HG03175 (cell line): Measurements from ENCODE around the gene SYNE3.
"Not testable (repeated sequence)": the region's sequence is repeated elsewhere in the genome, so short reads cannot be mapped to it uniquely, and the experiment has no call there.

Experiments used
- ATAC-seq: cut with Tn5 transposase; IDR thresholded peaks from one replicate; pipeline ENCODE4 v1.9.1; 2021; ENCODE audit warnings: mild to moderate bottlenecking, moderate library complexity; ENCODE audit not compliant: unreplicated experiment

SYNE3 gene

GRCh38 chr14:95526483-95527386 lies 10.3 kb upstream of the SYNE3 start:
- ATAC-seq, result no peak

DNA sequence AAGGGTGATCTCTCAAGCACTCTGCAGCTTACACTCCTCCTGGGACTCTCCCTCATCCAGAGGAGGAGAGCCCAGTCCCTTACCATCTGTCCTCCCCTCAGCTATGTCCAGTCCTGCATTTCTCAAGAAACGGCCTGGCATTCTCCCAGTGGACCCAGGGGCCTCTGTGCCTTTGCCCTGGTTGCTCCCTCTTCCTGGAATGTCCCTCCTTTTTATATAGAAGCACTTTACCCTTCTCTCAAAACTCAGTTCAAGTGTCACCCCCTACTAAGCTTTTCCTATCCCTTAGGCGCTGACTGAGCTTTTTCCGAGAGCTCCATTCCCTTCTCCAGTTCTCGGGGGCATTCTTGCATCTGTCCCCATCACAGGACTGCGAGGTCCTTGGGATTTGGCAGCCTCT lies 9.5 kb upstream of the SYNE3 start:
- no peak for ATAC-seq

DNA sequence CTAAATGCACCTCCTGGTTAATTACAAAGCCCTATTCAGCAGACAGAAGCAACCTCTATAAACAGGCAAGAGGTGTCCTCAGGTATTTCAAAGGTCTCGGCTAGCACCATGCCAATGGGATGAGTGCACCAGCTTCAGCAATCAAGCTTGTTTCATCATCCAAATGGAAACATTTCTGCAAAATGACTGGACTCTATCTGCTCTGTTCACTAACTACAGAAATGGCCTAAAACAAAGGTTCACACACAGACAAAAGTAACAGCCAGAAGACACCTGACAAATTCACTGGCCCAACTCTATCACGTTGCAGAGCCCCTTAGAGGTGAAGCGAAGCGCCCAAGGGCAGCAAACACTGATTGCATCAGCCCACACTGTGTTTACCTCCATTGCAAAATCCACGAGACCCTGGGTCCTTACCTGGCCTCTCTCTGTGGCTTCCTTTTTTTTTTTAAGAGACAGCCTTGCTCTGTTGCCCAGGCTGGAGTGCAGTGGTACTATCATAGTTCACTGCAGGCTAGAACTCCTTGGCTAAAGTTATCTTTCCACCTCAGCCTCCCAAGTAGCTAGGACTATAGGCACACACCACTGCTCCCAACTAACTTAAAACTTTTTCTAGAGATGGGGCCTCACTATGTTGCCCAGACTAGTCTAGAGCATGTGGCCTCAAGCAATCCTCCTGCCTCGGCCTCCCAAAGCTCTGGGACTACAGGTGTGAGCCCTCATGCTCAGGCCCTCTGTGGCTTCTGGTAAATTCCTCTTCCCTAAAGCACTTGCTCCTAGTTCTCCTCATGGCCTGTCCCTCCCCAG lies 8.5 kb upstream of the SYNE3 start:
- ATAC-seq, result no peak

GRCh38 chr14:95523815-95524448 lies 7.5 kb upstream of the SYNE3 start:
- ATAC-seq, result no peak

- ATAC-seq, result no peak
Measured at GRCh38 chr14:95523051-95523814, 6.8 kb upstream of the SYNE3 start.

DNA sequence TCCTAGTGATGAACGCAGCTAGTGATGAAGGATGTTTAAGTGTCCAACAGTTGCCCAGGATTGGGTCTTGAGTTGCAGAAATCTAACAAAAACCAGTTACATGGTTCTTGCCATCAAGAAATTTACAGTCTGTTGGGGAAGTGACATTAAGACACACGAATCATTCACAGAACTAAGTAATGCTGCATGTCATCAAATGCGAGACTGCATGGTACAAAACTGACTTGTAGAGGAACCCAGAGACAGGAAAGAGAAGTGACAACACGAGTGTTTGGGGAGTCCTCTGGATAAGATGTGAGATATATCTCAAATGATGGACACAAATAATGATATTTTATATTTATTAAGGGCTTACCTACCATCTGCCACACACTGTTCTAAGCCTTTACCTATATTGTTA lies 6.1 kb upstream of the SYNE3 start:
- ATAC-seq, result no peak

- no peak for ATAC-seq
Measured at GRCh38 chr14:95522116-95522515, 5.7 kb upstream of the SYNE3 start.

- ATAC-seq, result no peak
Measured at GRCh38 chr14:95521001-95521400, 4.6 kb upstream of the SYNE3 start.

- no peak for ATAC-seq
Measured at GRCh38 chr14:95520346-95520745, 3.9 kb upstream of the SYNE3 start.

GRCh38 chr14:95519699-95520098 lies 3.2 kb upstream of the SYNE3 start:
- ATAC-seq, result no peak

- ATAC-seq, result no peak
Measured at GRCh38 chr14:95518045-95518751, 1.7 kb upstream of the SYNE3 start.

DNA sequence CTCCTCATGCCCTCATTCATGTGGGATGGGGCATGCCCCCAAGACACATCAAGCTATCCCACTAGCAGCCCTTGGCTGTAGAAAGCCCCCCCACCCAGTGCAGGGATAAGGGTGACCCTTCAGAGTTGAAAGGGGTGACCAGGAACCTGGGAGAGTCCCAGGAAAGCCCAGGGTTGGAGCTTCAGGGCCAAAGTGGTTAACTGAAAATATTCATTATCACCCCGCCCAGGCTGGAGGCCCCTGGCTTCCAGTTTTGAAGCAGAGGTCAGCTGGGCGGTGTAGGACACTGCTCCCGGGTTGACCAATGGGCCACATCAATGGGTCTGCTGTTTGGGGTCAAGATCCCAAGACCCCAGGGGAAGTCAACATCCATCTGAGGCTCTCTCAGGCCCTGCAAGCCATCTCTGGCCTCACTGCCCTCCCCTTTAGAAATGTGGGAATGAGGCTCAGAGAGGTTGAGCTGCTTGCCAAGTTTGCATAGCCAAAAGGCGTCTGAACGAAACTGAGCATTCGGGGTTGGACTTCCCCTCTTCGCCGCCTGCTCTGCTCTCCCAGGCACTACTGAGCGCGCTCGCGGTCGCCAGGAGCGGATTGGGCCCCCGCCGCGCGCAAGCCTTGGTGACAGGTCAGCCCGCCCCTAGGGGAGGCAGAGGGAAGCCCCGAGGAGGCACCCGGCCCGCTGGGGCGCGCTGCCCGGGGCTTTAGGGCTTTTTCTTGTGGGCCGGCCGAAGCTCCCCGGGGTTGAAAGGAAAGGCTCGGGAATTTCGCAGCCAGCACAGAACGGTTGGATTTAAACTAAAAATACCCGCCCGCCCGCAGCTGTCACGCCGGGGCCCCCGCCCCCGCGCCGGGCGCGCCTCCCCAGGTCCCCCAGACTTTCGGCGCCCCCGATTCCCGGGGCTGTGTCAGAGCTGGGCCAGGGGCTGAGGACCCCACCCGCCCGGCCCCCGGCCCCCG lies 576 bp downstream of the SYNE3 start:
- peak; percentile 81 for ATAC-seq

DNA sequence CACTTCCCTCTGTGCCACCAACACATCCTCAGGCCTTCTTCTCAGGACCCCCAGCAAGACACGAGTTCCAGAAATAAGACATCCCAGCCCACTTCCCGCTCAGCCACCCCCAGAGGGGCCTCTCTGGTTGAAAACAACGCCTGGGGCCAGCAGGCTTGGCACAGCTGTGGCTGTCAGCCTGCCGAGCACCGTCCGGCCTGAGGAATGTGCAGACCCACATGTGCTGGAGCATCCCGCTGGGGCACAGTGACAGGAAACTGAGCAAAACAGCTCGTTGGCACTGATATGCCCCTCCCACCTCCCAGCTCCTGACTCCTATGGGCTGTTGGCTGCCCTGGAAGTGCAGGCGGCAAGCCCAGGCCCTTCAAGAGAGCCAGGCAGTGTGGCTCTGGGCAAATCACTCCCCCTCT lies 1.4 kb downstream of the SYNE3 start:
- ATAC-seq, result no peak

DNA sequence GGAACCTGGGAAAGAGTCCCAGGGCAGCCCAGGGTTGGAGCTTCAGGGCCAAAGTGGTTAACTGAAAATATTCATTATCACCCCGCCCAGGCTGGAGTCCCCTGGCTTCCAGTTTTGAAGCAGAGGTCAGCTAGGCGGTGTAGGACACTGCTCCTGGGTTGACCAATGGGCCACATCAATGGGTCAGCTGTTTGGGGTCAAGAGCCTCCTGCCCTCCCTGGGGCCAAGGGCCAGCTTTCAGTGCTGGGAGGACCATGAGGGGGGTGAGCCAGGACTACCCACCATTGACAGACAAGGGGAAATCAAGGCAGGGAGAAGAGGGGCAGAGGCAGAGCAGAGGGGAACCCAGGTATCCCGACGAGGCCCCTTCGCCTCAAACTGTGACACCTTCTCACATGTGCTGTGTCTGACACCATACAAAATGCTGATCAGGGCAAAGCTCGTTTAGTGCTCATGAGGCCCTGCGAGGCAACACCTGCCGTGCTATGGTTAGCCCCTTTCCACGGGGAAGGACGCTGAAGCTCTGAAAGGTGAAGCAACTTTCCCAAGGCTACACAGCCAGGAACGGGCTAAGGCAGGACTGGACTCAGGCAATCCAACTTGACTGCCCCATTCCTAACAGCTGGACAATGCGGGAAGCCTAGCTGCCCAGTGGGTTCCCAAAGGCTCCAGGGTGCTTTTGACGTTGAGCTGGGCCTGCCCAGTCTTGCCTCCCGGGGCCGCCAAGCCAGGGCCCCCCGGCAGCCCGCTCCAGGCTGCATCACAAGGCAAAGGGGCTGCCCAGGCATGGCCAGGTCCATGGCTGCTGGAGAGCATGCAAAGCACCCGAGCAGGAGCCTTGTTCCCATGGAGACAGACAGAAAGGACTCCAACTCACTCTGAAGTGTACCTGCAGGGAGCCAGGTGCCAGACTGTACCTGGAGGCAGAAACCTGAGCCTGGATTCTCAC lies 2.0 kb downstream of the SYNE3 start:
- ATAC-seq, result no peak

DNA sequence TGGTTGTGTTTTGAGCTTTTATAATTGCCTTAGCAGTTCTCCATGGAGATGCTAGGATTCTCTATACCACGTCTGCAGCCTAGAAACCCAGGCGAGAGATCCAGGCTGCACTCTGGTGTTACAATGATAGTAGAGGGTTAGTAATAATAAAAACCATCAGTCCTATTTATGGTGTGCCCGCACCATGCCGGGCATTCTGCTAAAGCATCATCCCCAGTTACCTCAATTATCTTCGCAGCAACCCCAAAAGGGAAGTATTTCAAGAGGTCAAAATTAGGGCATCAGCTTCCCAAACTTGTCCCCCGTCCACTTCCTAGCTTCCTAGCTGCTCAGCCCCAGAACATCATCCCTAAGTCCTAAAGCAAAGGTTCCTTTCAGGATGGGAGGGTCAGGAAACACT lies 3.2 kb downstream of the SYNE3 start:
- no peak for ATAC-seq

- no peak for ATAC-seq
Measured at GRCh38 chr14:95511687-95512086, 4.8 kb downstream of the SYNE3 start.

DNA sequence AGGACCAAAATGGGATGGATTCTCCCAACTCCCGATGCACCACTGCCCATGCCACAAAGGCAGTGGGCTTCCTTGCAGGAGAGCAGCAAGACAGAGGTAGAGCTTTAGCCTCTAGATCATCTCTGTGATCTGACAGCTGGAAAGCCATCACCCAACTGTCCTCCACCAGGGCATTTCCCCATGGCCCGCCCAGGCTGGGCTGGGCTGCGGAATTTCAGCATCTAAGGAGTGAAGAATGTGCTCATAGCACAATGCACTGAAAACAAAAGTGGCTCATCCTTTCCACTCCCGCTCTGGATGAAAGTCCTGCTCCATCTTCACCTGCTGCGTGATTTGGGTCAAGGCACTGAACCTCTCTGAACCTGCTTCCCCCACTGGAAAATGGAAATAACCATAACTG lies 5.6 kb downstream of the SYNE3 start:
- no peak for ATAC-seq

GRCh38 chr14:95510344-95510743 lies 6.1 kb downstream of the SYNE3 start:
- ATAC-seq, result not testable (repeated sequence)
